HG03565 (cell line): ENCODE measurements around the gene MRPS6.

Experiments used
- ATAC-seq: cut with Tn5 transposase; IDR thresholded peaks from one replicate; pipeline ENCODE4 v1.9.1; 2021; ENCODE audit warnings: mild to moderate bottlenecking, moderate library complexity; ENCODE audit not compliant: unreplicated experiment

MRPS6 gene

DNA sequence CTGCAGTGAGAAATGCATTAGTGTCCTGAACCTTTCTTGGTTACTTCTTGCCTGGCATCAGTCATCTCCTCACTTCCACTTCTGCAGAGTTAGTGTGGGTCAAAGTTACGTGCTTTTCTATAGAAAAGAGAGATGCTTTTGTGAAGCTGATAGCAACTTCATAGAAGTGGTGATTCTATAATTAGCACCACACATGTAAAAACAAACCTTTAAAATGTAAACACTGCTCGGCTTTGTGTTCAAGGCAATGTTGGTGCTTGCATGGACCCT, 57.3 kb downstream of the MRPS6 start:
- no peak for ATAC-seq

DNA sequence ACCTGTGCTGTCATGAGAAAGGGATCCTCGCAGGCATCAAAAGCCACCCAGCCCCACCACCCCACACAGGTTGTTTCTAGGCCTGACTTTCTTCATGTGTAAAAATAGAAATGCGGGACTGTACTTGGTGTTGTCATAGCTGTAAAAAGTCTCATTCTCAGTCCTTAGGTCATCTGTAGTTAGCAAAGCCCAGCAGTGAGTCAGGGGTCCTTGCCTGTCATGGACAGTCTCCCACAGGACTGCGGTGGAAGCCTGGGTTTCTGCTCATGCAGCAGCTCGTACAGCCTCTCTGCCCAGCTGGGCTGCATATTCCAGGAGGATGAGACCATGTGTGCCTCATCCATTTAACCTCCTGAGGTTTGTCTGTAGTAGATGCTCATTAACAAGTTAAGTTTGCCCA, 58.2 kb downstream of the MRPS6 start:
- no peak for ATAC-seq

DNA sequence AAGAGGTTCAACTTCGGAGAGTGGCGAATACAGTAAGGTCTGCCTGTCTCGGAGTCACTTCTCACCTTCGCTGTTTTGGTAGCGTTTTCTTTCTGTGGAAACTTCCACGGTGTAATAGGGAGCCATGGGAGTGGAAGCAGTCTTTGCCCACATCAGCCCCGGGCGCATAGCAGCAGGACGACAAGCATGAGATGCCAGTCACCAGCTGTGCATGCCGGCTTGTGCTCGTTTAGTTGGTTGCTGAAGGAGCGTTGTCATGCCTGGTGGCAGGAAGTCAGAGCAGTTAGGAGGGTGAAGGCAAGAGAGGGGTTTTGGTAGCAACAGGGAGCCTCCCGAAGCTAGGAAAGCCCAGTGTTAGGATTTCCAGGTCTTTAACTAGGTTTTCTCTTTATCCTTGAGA, 58.8 kb downstream of the MRPS6 start:
- ATAC-seq, result no peak

DNA sequence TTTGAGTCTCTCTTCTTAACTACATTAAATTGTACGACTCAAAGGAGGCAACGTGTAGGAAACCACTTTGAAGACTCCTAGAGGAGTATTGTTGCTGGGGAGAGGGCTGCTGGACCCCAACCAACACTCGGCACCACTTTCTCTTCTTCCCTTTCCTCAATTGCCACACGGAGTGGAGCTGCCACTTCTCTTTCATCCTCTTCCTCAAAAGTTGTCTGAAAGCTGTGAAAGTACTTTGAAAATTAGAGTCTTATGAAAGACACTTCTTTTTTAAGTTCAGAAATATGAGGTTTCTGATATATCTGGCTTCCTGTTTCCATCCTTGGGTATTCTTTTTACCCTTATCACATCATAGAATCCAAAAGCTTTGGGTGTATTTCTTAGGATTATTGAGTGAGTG, 59.5 kb downstream of the MRPS6 start:
- no peak for ATAC-seq

DNA sequence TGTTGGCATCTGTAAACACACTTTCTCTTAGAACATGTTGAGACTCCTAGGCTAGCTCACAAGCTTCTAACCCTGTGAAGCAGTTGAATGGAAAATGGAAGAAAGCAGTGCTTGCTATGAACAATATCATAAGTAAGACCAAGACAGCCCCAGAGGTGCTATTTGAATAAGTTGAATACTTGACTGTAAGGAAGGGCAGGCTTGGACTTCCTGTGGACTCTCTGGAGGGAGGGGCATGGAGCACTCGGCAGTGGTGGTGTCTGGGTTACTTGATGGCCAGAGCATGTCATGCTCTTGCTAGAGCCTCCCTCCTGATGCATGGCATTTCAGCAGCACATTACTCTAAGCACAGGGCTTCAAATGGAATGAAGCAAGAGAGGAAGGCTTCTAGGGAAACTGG, 60.0 kb downstream of the MRPS6 start:
- ATAC-seq, result no peak

DNA sequence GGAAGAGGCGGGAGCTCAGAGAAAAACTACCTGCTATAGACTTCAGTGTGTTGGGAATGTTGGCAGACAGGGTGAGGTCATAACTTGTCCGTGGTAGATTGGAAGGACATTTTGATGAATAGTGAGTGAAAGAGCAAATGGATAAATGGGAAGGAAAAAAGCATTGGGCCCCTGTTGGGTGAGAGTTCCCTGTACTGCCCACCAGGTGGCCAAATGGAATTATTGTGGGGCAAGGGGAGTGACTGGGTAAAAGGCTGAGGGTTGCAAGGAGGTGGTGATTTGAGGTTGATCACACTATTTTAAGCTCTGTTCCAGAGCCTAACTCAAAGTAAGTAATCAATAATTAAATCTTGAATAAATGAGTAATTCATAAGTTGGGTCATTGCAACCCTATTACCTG, 60.4 kb downstream of the MRPS6 start:
- no peak for ATAC-seq

DNA sequence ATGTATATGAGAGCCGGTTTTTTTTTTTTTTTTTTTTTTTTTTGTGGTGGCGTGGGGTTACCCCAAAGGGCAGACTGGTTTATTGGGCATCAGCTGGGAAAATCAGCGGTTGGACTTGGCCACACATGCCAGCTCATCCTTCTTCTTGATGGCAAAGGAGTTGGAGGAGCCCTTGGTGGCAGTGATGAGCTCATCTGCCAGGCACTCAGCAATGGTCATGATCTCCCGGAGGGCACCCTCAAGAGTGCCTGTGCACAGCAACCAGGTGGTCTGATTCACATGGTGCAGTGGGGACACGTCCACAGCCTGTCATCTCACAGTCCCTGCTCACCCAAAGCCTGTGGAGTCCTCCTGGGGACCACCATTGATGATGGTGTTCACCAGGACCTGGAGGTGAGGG, 62.0 kb downstream of the MRPS6 start:
- ATAC-seq, result no peak

DNA sequence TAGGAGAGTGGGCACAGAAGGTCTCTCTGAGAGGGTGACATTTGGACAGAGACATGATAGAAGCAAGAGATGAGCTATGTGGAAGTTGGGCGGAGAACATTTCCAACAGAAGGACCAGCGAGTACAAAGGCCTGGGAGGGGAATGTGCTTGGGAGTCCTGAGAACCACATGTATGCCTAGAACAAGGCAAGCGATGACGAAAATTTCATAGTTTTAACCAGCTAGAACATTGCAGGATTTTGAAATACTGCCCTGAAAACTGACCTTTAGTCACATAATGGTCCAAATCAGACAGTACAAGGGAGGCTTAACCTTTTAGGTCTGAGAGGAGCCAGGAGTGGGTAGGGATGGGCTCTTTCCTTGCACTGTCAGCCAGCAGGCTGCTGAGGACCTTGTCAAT, 68.0 kb downstream of the MRPS6 start:
- no peak for ATAC-seq

DNA sequence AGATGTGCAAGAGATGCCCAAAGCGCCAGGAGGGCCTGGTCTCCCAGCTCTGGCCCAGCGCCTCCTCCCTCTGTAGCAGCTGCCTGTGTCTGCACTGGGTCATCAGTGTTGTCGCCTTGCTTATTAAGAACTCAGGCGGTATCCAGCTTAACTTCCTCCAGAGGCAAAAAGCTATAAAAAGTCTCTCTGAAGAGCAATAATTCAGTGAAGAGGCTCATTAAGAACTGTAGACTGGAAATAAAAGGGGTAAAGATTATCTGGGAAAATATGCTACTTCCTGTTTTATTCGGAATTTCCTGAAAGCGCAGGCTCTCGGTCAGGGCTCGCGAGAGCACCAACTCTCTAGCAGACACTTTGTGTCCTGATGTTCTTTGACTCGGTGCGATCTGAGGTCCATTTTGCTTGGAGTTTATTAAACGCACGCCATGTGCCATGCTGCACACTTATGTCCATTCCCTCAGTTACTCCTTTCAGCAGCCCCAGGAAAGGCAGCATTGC, 70.4 kb downstream of the MRPS6 start:
- no peak for ATAC-seq

DNA sequence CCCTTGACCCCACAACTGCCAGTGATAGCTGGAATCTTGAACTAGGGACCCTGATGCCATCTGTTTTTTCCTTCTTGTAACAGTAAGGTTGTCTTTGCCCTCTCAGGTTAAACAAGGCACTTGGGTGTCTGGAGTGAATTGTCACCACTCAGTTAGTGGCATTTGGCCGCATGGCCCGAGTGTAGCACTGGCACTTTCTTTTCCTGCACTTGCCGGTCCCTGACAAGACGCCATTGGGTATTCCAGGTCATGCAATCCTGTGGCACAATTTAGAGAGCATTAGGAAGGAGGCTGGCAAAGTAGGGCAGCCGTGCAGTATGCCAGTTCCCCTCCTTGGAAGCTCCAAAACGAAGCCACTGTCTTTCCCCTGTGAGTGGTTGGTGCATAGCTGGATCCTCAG, 70.8 kb downstream of the MRPS6 start:
- ATAC-seq, result no peak

DNA sequence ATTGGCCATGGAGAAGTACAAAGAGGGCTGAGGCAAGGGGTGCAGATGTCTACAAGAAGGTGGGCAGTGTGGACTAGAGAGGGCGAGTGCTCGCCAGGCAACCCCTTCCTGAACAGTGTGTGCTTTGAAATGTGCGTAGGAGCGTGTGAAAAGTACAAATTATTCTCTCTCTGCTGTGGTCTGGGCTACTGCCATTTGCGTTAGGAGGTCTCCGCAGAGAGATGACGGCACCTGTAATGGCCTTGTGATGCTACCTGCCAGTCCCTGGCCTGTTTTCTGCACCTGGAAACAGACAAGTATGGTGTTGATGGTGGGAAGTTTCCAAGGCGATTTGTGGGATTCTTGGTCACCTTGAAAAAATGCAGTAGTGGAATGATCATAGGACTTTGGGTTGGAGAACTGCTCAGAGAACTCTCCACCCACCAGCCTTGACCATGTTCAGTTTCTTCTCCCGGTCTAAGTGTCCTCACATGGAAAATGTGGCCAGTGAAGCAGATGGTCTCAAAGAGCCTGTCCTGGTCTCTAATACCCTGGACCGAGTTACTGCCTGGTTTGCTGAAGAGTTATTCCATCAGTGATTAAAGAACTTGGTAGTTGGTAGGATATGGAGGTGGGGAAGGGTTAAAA, 74.5 kb downstream of the MRPS6 start:
- no peak for ATAC-seq

DNA sequence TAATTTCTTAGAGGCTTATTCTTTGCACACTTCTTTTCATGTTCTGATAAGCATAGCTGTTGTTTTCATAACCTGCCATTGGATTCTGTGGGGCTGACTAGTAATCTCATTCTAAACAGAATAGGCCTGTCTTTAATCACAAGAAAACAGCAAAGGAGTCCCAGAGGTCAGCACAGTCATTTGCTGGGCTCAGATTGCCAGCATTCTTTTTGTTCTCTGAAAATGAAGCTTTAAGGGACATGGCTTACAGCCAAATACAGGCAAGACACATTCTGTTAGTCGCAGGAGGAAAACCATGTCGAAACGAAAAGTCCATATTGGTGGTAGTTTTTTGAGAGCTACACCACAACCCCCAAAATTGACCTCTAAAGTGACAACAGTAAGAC, 75.0 kb downstream of the MRPS6 start:
- no peak for ATAC-seq

DNA sequence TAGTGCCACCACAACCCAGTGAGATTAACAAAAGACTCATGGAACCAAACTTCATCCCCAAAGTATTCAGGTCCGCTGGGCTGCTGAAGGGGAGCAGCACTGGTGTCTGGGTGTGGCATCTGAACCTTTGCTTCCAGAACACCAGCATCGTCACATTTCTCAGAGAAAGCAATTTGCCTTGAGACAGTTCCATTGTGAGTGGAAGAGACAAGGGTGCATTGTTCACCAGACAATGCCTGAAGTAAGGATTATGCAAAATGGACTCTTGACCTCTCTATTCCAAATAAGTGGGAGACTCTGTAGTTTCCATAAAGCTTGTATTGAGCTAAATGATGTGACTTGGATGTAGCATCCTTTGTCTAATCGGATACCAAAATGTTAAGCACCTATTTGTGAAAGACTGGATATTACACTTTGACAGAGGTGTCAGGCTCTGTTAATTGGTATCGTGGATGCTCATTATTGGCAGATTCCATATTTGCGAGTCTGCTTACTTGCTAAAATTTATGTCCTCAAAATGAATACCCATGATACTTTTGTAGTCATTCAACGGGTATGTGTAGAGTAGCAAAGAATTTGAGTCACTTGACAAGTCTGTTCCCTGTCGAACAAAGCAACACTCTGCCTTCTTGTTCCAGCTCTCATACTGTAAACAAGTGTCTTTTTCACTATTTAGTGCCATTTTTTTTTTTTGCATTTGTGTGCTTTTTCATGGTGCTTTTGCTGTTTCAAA, 75.6 kb downstream of the MRPS6 start:
- no peak for ATAC-seq

DNA sequence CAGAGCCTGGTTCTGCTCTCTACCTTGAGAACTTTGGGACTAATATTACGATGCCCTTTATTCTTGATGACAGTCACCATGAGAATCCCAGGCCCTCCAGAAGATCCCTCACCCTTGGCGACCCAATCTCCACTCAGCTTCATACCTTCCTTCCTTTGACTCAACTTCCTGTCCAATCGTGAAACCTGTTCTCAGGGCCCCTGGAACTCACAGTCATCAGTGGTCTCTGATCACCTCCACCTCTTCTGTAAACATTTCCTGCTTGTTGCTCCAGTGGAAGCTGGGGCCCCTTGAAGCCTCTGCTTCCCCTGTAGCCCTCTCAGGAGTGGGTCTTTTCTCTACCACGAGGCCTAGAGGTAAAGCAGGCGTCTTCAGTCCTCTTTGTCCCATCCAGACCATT, 79.1 kb downstream of the MRPS6 start:
- ATAC-seq, result no peak

DNA sequence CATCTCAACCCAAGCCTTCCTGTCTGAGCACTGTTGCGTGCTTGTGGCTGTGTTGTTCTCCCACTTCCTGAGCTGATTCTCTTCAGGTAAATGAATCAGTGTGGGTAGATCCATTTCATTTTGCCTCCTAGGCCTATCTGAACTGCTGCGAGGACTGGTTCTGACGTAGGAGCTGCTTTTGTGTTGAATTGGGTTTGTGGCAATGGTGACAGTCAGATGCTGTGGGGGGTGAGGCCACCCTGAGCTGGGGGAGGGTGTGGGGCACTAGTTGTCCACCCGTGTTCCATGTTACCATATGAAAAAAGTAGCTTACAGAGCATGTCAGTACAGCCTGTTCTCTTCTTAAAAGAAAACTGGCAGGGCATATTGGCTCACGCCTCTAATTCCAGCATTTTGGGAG, 81.5 kb downstream of the MRPS6 start:
- no peak for ATAC-seq

DNA sequence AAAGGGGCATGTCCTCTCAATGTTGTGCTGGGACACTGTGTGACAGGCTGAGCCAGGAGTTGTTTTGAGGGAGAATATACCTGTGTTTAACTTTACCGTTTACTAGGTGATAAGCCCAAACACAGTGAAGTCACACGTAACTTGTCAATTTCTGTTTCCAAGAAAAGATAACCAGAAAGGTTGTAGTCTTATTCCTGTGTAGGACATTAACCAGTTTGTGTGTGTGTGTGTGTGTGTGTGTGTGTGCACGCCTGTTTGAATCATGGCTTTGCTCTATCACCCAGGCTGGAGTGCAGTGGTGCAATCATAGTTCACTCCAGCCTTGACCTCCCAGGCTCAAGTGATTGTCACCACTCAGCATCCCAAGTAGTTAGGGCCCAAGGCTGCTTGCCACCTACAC, 83.6 kb downstream of the MRPS6 start:
- ATAC-seq, result no peak

DNA sequence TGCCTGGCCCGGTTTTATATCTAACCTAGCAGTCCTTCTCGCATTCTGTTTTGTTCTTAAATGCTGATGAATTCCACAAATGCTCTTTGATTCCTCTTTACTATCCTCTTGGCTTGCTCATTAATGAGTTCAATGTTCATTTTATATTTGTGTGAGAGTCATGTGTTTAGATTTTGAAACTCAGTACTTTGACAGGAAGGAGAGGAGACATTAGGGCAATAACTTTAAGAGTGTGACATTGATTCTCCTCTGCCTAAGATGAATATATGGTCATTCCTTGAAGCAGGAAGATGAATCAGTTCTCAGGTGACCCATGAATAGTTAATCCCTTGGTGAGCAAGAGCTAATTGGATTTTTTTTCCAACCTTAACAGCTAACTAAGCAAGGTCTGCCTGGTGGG, 84.1 kb downstream of the MRPS6 start:
- no peak for ATAC-seq

DNA sequence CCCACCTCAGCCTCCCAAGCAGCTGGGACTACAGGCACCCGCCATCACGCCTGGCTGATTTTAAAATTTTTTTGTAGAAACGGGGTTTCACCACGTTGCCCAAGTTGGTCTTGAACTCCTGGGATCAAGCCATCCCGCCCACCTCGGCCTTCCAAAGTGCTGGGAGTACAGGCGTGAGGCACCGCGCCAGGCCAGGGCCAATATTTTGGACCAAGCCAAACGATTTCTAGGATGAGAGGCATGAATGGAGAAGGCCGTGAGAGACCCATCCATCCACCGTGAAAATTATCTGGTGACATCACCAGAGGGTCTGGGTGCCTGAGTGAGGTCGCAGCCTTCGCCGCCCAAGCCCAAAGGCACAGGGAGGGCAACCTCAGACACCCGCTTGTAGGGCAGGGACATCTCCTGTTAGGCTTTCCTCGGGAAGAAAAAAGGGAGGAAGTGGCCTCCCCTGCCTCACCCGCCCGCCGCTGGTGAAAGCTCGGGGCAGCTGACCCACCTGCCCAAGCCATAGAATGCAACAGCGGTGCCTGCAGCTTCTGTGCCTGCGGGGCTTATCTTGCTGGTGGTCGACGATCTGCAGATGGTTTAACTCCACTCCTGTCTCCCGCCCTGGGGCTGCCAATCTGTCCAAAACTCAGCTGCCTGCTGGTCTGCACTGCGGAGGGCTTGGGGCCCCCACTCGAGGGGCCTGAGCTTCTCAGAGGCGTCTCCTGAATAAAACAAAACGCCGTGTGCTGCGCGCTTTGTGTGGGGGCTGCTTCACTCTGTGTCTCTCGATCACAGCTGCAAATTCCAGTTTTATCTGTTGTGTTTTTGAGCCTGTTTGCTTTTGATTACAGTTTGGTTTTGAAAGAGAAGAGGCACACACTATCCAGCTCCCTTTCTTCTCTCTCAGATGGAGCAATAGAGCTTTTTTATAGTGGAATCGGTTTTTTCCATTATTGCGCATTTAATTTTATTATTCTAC, 85.8 kb downstream of the MRPS6 start:
- ATAC-seq, result no peak

DNA sequence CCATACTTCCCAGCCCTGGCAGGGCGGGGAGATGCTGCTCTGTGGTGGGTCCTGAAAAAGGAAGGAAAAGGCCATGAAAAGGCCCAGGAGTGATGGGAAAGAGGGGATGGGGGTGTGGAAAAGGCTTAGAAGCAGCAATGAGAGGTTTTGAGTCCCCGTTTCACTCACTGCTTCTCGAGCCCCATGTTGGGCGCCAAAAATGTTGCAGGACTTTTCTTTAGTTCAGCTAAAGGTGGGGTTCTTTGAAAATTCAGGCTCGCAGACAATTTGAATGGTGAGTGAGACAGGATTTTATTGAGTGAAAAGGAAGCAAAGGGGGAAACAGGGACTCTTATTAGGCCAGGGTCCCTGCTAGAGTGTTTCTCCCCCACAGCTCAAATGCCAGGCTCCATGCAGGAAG, 93.1 kb downstream of the MRPS6 start:
- no peak for ATAC-seq

DNA sequence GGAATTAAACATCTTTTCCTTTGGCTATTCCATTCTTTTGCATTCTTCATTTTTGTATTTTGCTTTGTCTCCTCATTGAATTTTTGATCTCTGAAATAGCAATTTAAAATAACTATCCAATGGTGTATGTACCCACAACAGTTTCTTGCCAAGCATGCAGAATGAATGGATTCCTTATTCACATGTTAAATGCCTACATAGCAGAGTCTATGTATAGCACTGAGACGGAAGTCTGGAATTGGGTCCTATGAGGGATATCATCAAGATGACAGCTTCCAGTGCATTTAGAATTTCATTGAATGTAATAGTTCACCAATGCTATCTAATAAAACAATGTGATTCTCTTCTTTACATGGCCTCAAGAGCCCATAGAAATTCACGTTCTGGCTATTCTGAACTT, 97.5 kb downstream of the MRPS6 start:
- no peak for ATAC-seq

DNA sequence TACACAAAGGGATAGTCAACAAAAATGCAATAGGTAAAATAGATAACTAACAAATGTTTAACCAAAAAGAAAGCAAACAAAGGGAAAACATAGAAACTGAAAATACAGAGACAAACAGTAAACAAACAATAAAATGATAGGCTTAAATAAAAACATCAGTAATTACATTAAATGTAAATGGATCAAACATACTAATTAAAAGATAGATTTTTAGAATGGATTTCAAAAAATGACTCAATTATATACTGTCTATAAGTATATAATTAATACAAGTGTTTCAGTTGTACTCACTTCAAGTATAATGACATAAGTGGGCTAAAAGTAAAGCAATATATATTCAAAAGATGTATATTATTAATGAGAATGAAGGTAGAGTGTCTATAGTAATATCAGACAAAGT, 101.1 kb downstream of the MRPS6 start:
- ATAC-seq, result no peak

DNA sequence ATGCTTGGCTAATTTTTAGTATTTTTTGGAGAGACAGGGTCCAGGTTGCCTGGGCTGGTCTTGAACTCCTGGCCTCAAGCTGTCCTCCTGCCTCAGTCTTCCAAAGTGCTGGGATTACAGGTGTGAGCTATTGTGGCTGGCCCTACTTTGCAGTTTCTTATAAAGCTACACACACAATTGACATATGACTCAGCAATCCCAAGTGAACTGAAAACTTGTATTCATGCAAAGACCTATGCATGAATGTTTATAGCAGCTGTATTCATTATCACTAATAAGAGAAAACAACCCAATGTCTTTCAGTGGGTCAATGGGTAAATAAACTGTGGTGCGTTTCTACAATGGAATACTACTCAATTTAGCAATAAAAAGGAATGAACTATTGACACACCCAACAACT, 103.1 kb downstream of the MRPS6 start:
- ATAC-seq, result no peak
